Lower leg skin (tissue), 4 donors: ENCODE results near the gene LRFN2. TPM values are rescaled to one million over a fixed set of nuclear protein-coding genes. Genes with fewer than 3 reads are reported as not detected.

Experiments
- DNase-seq, 2 donors: peaks; one replicate each; pipeline ENCODE4 v3.0.0-alpha.2; 2019; ENCODE audit warnings: low spot score in 2 of 2
- H3K4me3 ChIP-seq: fragments of 200-600 bp; sonication (generic); 2 replicates; pipeline ENCODE4 v1.5.1; 2017; ENCODE audit warnings: mild to moderate bottlenecking, low read depth; ENCODE audit not compliant: poor library complexity, severe bottlenecking
- POLR2A ChIP-seq, 2 donors: fragments of 450-650 bp; IDR thresholded peaks; one replicate each; pipeline ENCODE4 v1.6.1; 2016 to 2017; ENCODE audit warnings: antibody characterized with exemption in 2 of 2, mild to moderate bottlenecking in 1 of 2, moderate library complexity in 1 of 2
- WGBS, 2 donors: methylation state at CpG; one replicate each; pipeline ENCODE4 v1.1.5; 2018; 5-methylcytosine and 5-hydroxymethylcytosine counted together
- intact Hi-C: fragments of 100-400 bp; cut with DNase I; formaldehyde crosslinking; loops from one replicate; pipeline ENCODE4 v1.15.0; 2023; ENCODE audit warnings: low total_unique reads
- total RNA-seq, 4 donors: library from RNA; depleted of rRNA; stranded (reverse); fragments of >200 nt; gene quantifications; one replicate each; pipeline ENCODE4 v1.1.0, GENCODE V29; 2016
- TF ChIP-seq, protein P1 (sequence below), 3 donors: fragments of 450-650 bp; IDR thresholded peaks; one replicate each; pipeline ENCODE4 v1.5.1; 2016; ENCODE audit warnings: antibody characterized with exemption in 3 of 3, mild to moderate bottlenecking in 3 of 3, moderate library complexity in 2 of 3

The LRFN2 gene
- total RNA-seq, 4 donors from 2014 or later, result 0.10 TPM; not detected in 3

DNA sequence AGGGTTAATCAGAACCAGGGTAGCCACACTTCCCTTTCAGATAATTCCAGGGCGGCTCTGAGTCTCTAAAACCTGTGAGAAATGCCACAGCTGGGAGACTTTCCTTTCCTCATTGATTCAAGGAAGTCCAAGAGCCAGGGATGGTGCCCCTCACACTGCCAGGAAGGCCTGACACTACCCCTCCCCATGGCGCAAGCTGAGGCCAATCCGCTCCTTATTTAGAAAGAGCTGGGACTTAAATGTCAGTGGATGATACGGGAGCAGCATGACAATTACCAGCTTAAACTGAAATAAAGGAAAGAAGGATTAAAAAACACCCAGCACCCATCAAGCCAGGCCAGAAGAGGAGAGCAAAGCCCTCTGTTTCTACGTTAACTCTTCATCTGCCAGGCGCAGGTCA is 244.4 kb downstream of the LRFN2 start:
- DNase-seq, result peak in 1 of 2 donors; percentile 48
- no peak for TF ChIP-seq POLR2A (IDR thresholded peaks at IDR 0.05)
- TF ChIP-seq, protein P1, sequence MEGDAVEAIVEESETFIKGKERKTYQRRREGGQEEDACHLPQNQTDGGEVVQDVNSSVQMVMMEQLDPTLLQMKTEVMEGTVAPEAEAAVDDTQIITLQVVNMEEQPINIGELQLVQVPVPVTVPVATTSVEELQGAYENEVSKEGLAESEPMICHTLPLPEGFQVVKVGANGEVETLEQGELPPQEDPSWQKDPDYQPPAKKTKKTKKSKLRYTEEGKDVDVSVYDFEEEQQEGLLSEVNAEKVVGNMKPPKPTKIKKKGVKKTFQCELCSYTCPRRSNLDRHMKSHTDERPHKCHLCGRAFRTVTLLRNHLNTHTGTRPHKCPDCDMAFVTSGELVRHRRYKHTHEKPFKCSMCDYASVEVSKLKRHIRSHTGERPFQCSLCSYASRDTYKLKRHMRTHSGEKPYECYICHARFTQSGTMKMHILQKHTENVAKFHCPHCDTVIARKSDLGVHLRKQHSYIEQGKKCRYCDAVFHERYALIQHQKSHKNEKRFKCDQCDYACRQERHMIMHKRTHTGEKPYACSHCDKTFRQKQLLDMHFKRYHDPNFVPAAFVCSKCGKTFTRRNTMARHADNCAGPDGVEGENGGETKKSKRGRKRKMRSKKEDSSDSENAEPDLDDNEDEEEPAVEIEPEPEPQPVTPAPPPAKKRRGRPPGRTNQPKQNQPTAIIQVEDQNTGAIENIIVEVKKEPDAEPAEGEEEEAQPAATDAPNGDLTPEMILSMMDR (IDR thresholded peaks at IDR 0.05), result no peak
- intact Hi-C loops, result no loop called here
- no peak overlapping the region for H3K4me3 ChIP-seq
- 66 to 72% methylated on average over 6 of the region's 6 CpGs for WGBS, 2 donors

DNA sequence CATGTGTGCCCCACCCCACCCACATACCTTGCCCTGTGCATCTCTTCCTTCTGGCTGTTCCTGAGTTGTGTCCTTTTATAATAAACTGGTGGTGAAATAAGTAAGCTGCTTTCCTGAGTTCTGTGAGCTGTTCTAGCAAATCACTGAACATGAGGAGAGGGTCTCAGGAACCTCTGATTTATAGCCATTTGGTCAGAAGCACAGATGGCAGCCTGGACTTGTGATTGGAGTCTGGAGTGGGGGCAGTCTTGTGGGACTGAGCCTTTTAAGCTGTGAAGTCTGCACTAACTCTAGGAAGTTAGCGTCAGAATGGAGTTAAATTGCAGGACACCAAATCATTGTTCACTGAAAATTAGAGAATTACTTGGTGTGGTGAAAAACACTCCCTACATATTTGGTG is 245.4 kb downstream of the LRFN2 start:
- intact Hi-C loops, result no loop called here
- no peak overlapping the region for H3K4me3 ChIP-seq
- WGBS, 2 donors, result 54 to 68% methylated on average over 1 of the region's 1 CpG
- peak in 1 of 2 donors; percentile 66 for DNase-seq
- TF ChIP-seq, protein P1 (IDR thresholded peaks at IDR 0.05), result no peak
- TF ChIP-seq POLR2A (IDR thresholded peaks at IDR 0.05), result no peak
